ENCODE measurements around the gene HILPDA.

HILPDA gene

GRCh38 chr7:128409596-128410450, 45.9 kb upstream of the HILPDA start, which contains the start of gene IMPDH1:
Gene IMPDH1 (minus strand): TSS chr7:128409982. CDS start chr7:128409901, 81 bp downstream.
- peak; percentile 79 for DNase-seq (ENCODE audit: low read depth)
- H3K4me3 ChIP-seq (replicated peaks; ENCODE audit: low read depth, low read length), result peak within 1 kb of the TSS; percentile 70
- no peak for TF ChIP-seq CTCF (IDR thresholded peaks at IDR 0.05; ENCODE audit: low read length, missing control alignments)

- DNase-seq (ENCODE audit: low read depth), result no peak
- peak overlapping the region; percentile 70 for H3K4me3 ChIP-seq (replicated peaks; ENCODE audit: low read depth, low read length)
- TF ChIP-seq CTCF (IDR thresholded peaks at IDR 0.05; ENCODE audit: low read length, missing control alignments), result no peak
These were observed 45.3 kb upstream of the HILPDA start for GRCh38 chr7:128410451-128410753.

- H3K4me3 ChIP-seq (replicated peaks; ENCODE audit: low read depth, low read length), result no peak overlapping the region
- TF ChIP-seq CTCF (IDR thresholded peaks at IDR 0.05; ENCODE audit: low read length, missing control alignments), result no peak
- DNase-seq (ENCODE audit: low read depth), result peak; percentile 13
These were observed 40.4 kb upstream of the HILPDA start for GRCh38 chr7:128415217-128415785.

- DNase-seq (ENCODE audit: low read depth), result no peak
- H3K4me3 ChIP-seq (replicated peaks; ENCODE audit: low read depth, low read length), result no peak overlapping the region
- no peak for TF ChIP-seq CTCF (IDR thresholded peaks at IDR 0.05; ENCODE audit: low read length, missing control alignments)
These were observed 38.6 kb upstream of the HILPDA start for GRCh38 chr7:128417071-128417470.

- TF ChIP-seq CTCF (IDR thresholded peaks at IDR 0.05; ENCODE audit: low read length, missing control alignments), result no peak
- no peak overlapping the region for H3K4me3 ChIP-seq (replicated peaks; ENCODE audit: low read depth, low read length)
- no peak for DNase-seq (ENCODE audit: low read depth)
These were observed 36.4 kb upstream of the HILPDA start for GRCh38 chr7:128419257-128419656.

GRCh38 chr7:128420773-128421172, 34.9 kb upstream of the HILPDA start:
- no peak overlapping the region for H3K4me3 ChIP-seq (replicated peaks; ENCODE audit: low read depth, low read length)
- DNase-seq (ENCODE audit: low read depth), result no peak
- TF ChIP-seq CTCF (IDR thresholded peaks at IDR 0.05; ENCODE audit: low read length, missing control alignments), result no peak
